ENCODE measurements around the gene TWF1. TPM values are rescaled to one million over a fixed set of nuclear protein-coding genes. Genes with fewer than 3 reads are reported as not detected.

The TWF1 gene
- total RNA-seq, 1 experiment from 2014 or later = 105 TPM

DNA sequence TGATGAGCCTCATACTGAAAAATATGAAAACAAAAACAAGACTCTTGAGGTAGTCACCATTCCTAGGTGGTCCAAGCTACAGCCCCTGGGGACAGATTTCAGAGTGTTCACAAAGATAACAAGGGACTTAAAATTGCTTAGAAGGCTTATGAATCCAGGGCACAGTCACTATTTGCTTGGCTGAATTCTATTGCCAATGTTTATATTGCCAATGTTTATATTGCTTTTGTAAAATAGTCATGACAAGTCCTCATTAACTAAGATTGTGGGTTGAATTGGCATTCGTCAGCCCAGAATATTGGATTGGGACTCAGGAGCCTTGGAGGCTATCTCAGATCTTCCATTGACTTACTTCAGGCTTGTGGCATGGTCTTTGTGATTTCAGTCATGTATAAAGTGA, 36.1 kb upstream of the TWF1 start:
- no peak for DNase-seq (ENCODE audit: unreplicated experiment)
- TF ChIP-seq, protein P1, sequence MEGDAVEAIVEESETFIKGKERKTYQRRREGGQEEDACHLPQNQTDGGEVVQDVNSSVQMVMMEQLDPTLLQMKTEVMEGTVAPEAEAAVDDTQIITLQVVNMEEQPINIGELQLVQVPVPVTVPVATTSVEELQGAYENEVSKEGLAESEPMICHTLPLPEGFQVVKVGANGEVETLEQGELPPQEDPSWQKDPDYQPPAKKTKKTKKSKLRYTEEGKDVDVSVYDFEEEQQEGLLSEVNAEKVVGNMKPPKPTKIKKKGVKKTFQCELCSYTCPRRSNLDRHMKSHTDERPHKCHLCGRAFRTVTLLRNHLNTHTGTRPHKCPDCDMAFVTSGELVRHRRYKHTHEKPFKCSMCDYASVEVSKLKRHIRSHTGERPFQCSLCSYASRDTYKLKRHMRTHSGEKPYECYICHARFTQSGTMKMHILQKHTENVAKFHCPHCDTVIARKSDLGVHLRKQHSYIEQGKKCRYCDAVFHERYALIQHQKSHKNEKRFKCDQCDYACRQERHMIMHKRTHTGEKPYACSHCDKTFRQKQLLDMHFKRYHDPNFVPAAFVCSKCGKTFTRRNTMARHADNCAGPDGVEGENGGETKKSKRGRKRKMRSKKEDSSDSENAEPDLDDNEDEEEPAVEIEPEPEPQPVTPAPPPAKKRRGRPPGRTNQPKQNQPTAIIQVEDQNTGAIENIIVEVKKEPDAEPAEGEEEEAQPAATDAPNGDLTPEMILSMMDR (IDR thresholded peaks at IDR 0.05; ENCODE audit: unreplicated experiment) = no peak
- H3K9me3 Mint-ChIP-seq (ENCODE audit: unreplicated experiment) = no peaks in the 10 kb centered on the region
- no peaks in the 10 kb centered on the region for H3K36me3 Mint-ChIP-seq (ENCODE audit: insufficient read depth, unreplicated experiment)
- no peak overlapping the region for H3K27ac Mint-ChIP-seq (ENCODE audit: low read depth, unreplicated experiment)
- peaks cover 19% of the 10 kb centered on the region for H3K4me1 Mint-ChIP-seq (ENCODE audit: insufficient read depth, unreplicated experiment)
- no peaks in the 10 kb centered on the region for H3K27me3 Mint-ChIP-seq (ENCODE audit: insufficient read depth, unreplicated experiment)
- CTCF ChIA-PET = interaction anchor here (0.6 kb wide), 1 partner anchor 11 kb away, joined by 3 read pairs; no protein-coding TSS in a partner anchor
- no peak overlapping the region for H3K4me3 Mint-ChIP-seq (ENCODE audit: unreplicated experiment)
- intact Hi-C loops (cut with micrococcal nuclease) = no loop called here
- no TSS peak for BruUV-seq (replicated peaks)
- POLR2A ChIA-PET = interaction anchor here (10.5 kb wide), 1 partner anchor 34 kb away, joined by 152 read pairs; the partner anchor contains the start of gene TWF1

DNA sequence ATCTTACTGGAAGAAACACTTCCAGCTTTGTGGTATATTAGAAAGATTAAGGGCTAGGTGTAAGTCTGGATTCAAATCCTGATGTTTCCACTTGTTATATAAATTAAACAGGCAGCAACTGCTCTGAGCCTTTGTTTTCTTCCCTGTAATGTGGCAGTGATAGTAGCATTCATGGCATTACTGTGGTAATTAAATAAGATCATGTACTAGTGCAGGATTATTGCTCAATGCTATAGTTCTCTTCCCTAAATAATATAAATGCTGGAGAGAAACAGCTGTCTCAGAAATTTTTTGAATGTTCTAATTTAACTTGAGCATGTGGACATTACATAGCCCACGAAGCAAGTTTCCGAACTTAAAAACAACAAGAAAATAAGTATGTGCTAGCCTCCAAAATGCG, 35.1 kb upstream of the TWF1 start:
- no TSS peak for BruUV-seq (replicated peaks)
- no peak overlapping the region for H3K27ac Mint-ChIP-seq (ENCODE audit: low read depth, unreplicated experiment)
- H3K27me3 Mint-ChIP-seq (ENCODE audit: insufficient read depth, unreplicated experiment) = no peaks in the 10 kb centered on the region
- DNase-seq (ENCODE audit: unreplicated experiment) = no peak
- H3K36me3 Mint-ChIP-seq (ENCODE audit: insufficient read depth, unreplicated experiment) = no peaks in the 10 kb centered on the region
- POLR2A ChIA-PET = interaction anchor here (10.5 kb wide), 1 partner anchor 33 kb away, joined by 152 read pairs; the partner anchor contains the start of gene TWF1
- intact Hi-C loops (cut with micrococcal nuclease) = no loop called here
- no peaks in the 10 kb centered on the region for H3K9me3 Mint-ChIP-seq (ENCODE audit: unreplicated experiment)
- H3K4me1 Mint-ChIP-seq (ENCODE audit: insufficient read depth, unreplicated experiment) = peaks cover 9% of the 10 kb centered on the region
- no peak overlapping the region for H3K4me3 Mint-ChIP-seq (ENCODE audit: unreplicated experiment)
- CTCF ChIA-PET = interaction anchor here (0.6 to 1.5 kb wide), 4 partner anchors 8 to 42 kb away, joined by 3 to 5 read pairs (median 4); partner anchors contain the start of gene TWF1
- TF ChIP-seq, protein P1 (IDR thresholded peaks at IDR 0.05; ENCODE audit: unreplicated experiment) = no peak

DNA sequence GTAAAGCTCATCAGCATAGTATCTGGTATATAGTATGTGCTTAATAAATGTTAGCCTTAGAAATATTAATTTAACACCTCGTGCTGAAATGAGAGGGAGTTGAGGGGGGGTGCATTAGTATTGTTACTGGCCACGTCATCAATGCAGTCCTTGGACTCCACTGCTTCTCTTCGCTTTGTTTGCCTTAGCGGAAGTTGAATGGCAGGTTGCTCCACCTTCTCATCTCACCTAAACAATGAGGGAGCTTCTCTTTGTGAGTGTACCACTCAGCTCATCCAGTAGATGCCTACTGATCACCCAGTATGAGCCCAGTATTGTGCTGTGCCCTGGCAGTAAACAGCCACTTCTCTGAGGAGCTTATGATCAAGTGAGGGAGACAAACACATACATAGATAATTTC, 34.2 kb upstream of the TWF1 start:
- ChIA-PET POLR2A (interaction anchor here (10.5 kb wide), 1 partner anchor 32 kb away, joined by 152 read pairs; the partner anchor contains the start of gene TWF1), CTCF (interaction anchor here (0.6 to 1.5 kb wide), 4 partner anchors 9 to 81 kb away, joined by 3 to 5 read pairs (median 4); no protein-coding TSS in a partner anchor)
- H3K9me3 Mint-ChIP-seq (ENCODE audit: unreplicated experiment) = no peaks in the 10 kb centered on the region
- H3K36me3 Mint-ChIP-seq (ENCODE audit: insufficient read depth, unreplicated experiment) = no peaks in the 10 kb centered on the region
- TF ChIP-seq, protein P1 (IDR thresholded peaks at IDR 0.05; ENCODE audit: unreplicated experiment) = no peak
- H3K4me1 Mint-ChIP-seq (ENCODE audit: insufficient read depth, unreplicated experiment) = peaks cover 8% of the 10 kb centered on the region
- no peak for DNase-seq (ENCODE audit: unreplicated experiment)
- H3K27me3 Mint-ChIP-seq (ENCODE audit: insufficient read depth, unreplicated experiment) = no peaks in the 10 kb centered on the region
- intact Hi-C loops (cut with micrococcal nuclease) = no loop called here
- H3K4me3 Mint-ChIP-seq (ENCODE audit: unreplicated experiment) = no peak overlapping the region
- H3K27ac Mint-ChIP-seq (ENCODE audit: low read depth, unreplicated experiment) = no peak overlapping the region
- no TSS peak for BruUV-seq (replicated peaks)

DNA sequence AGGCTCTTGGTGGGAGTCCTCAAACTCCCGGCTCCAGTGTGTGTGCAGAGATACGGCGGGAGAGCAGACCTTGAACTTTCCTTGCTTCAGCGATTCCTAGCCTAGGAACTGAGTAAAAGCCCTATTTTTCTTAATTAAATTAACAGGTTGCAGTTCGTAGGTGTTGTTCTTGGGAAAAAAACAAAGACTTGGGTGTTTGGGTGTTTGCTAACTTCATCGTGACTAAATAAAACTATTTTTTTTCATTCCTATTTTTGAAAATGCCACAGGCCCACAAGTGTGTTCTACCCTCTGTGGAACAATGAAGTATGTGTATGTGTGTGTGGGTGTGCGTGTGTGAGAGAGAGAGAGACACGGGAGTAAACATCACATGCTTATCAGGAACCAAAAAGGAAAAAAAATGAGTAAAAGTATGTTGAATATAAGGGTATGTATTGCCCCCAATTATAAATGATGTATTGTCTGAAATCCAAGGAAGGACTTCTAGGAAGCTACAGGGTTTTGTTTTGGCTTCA, 30.4 kb upstream of the TWF1 start:
- TSS peak; percentile 42 for BruUV-seq (replicated peaks)
- CTCF ChIA-PET = interaction anchor here (0.5 to 0.7 kb wide), 2 partner anchors 329 to 1464 kb away, joined by 3 to 4 read pairs; no protein-coding TSS in a partner anchor
- intact Hi-C loops (cut with micrococcal nuclease) = loop anchor here (1.0 kb wide), 1 partner anchor 30 kb away; the partner anchor contains the start of gene TWF1

More for the DNA sequence above, 30.4 kb upstream of the TWF1 start:
- H3K4me3 Mint-ChIP-seq (ENCODE audit: unreplicated experiment) = peak overlapping the region; percentile 59
- DNase-seq (ENCODE audit: unreplicated experiment) = peak; percentile 23
- H3K9me3 Mint-ChIP-seq (ENCODE audit: unreplicated experiment) = no peaks in the 10 kb centered on the region
- TF ChIP-seq, protein P1 (IDR thresholded peaks at IDR 0.05; ENCODE audit: unreplicated experiment) = no peak
- POLR2A ChIA-PET = interaction anchor here (0.6 to 10.5 kb wide), 12 partner anchors 11 to 79 kb away, joined by 3 to 152 read pairs (median 4); partner anchors contain the start of genes IRAK4, PUS7L and TWF1
- peaks cover 15% of the 10 kb centered on the region for H3K4me1 Mint-ChIP-seq (ENCODE audit: insufficient read depth, unreplicated experiment)
- H3K27me3 Mint-ChIP-seq (ENCODE audit: insufficient read depth, unreplicated experiment) = no peaks in the 10 kb centered on the region
- peak overlapping the region; percentile 21 for H3K27ac Mint-ChIP-seq (ENCODE audit: low read depth, unreplicated experiment)
- H3K36me3 Mint-ChIP-seq (ENCODE audit: insufficient read depth, unreplicated experiment) = no peaks in the 10 kb centered on the region

All from MCF 10A (cell line).